Immature natural killer cell (primary cell): ENCODE measurements around the gene GP1BB. TPM values are rescaled to one million over a fixed set of nuclear protein-coding genes. Genes with fewer than 3 reads are reported as not detected.
"Not testable (repeated sequence)": the region's sequence is repeated elsewhere in the genome, so short reads cannot be mapped to it uniquely, and the experiment has no call there.

Source experiments
- DNase-seq, 3 donors: peaks; one replicate each; pipeline ENCODE4 v3.0.0; 2022; ENCODE audit warnings: mixed read lengths in 1 of 3
- H3K27ac Mint-ChIP-seq, 6 donors: one replicate each; pipeline ENCODE4 v1.8.0; 2020; ENCODE audit warnings: mixed read lengths in 6 of 6, mild to moderate bottlenecking in 5 of 6, inconsistent platforms in 4 of 6, moderate library complexity in 3 of 6
- H3K27me3 Mint-ChIP-seq, 3 donors: one replicate each; pipeline ENCODE4 v1.8.0; 2020 to 2021; ENCODE audit warnings: low read depth in 3 of 3, mild to moderate bottlenecking in 3 of 3, mixed read lengths in 3 of 3, moderate library complexity in 3 of 3, inconsistent platforms in 1 of 3
- H3K36me3 Mint-ChIP-seq, 3 donors: one replicate each; pipeline ENCODE4 v1.8.0; 2020; ENCODE audit warnings: mixed read lengths in 3 of 3, inconsistent platforms in 2 of 3, mild to moderate bottlenecking in 2 of 3
- H3K4me1 Mint-ChIP-seq, 2 donors: one replicate each; pipeline ENCODE4 v1.8.0; 2020; ENCODE audit warnings: inconsistent platforms in 2 of 2, mild to moderate bottlenecking in 2 of 2, mixed read lengths in 2 of 2, moderate library complexity in 1 of 2
- H3K4me3 Mint-ChIP-seq, 5 donors: one replicate each; pipeline ENCODE4 v1.8.0; 2020; ENCODE audit warnings: mild to moderate bottlenecking in 5 of 5, mixed read lengths in 5 of 5, inconsistent platforms in 3 of 5, moderate library complexity in 3 of 5
- H3K9me3 Mint-ChIP-seq, 6 donors: one replicate each; pipeline ENCODE4 v1.8.0; 2020; ENCODE audit warnings: mild to moderate bottlenecking in 6 of 6, mixed read lengths in 6 of 6, inconsistent platforms in 4 of 6, moderate library complexity in 3 of 6
- polyA plus RNA-seq, 3 donors: library from polyadenylated mRNA; unstranded; fragments of 300-500 nt; fragmentation: Illumina TruSeq; gene quantifications; one replicate each; pipeline ENCODE4 v1.2.3, GENCODE V29; 2021

Gene GP1BB
- polyA plus RNA-seq, 3 donors from 2014 or later = 0.53 to 10.1 (median 0.95) TPM

- Mint-ChIP-seq H3K36me3 (no peaks in the 10 kb centered on the region), H3K27ac (no peak overlapping the region), H3K27me3 (peaks cover 0 to 5% (median 2%) of the 10 kb centered on the region in 3 donors), H3K9me3 (peaks cover 0 to 2% (median 0%) of the 10 kb centered on the region in 6 donors), H3K4me1 (no peaks in the 10 kb centered on the region), H3K4me3 (no peak overlapping the region)
- DNase-seq = no peak
These were observed 35.6 kb upstream of the GP1BB start for GRCh38 chr22:19687561-19688300.

- no peak for DNase-seq
- H3K4me3 Mint-ChIP-seq = no peak overlapping the region
- peaks cover 0 to 3% (median 2%) of the 10 kb centered on the region in 3 donors for H3K27me3 Mint-ChIP-seq
- H3K4me1 Mint-ChIP-seq = no peaks in the 10 kb centered on the region
- H3K36me3 Mint-ChIP-seq = no peaks in the 10 kb centered on the region
- peaks cover 0 to 2% (median 0%) of the 10 kb centered on the region in 6 donors for H3K9me3 Mint-ChIP-seq
- H3K27ac Mint-ChIP-seq = no peak overlapping the region
These were observed 34.7 kb upstream of the GP1BB start for GRCh38 chr22:19688301-19689290.

GRCh38 chr22:19689408-19689807 lies 33.9 kb upstream of the GP1BB start:
- Mint-ChIP-seq H3K4me3 (no peak overlapping the region), H3K9me3 (peaks cover 0 to 2% (median 0%) of the 10 kb centered on the region in 6 donors), H3K4me1 (no peaks in the 10 kb centered on the region), H3K27ac (no peak overlapping the region), H3K27me3 (peaks cover 0 to 3% (median 2%) of the 10 kb centered on the region in 3 donors), H3K36me3 (no peaks in the 10 kb centered on the region)
- DNase-seq = no peak

GRCh38 chr22:19691007-19691720 lies 32.2 kb upstream of the GP1BB start:
- Mint-ChIP-seq H3K27ac (no peak overlapping the region), H3K36me3 (no peaks in the 10 kb centered on the region)

GRCh38 chr22:19691721-19692341 lies 31.5 kb upstream of the GP1BB start:
- peaks cover 0 to 3% (median 2%) of the 10 kb centered on the region in 3 donors for H3K27me3 Mint-ChIP-seq
- H3K27ac Mint-ChIP-seq = no peak overlapping the region
- no peak overlapping the region for H3K4me3 Mint-ChIP-seq
- DNase-seq = no peak
- H3K4me1 Mint-ChIP-seq = no peaks in the 10 kb centered on the region
- H3K9me3 Mint-ChIP-seq = peaks cover 0 to 2% (median 0%) of the 10 kb centered on the region in 6 donors
- H3K36me3 Mint-ChIP-seq = no peaks in the 10 kb centered on the region

More at GRCh38 chr22:19691007-19691720, 32.2 kb upstream of the GP1BB start:
- DNase-seq = no peak
- Mint-ChIP-seq H3K4me3 (no peak overlapping the region), H3K27me3 (peaks cover 0 to 3% (median 2%) of the 10 kb centered on the region in 3 donors), H3K4me1 (no peaks in the 10 kb centered on the region), H3K9me3 (peaks cover 0 to 2% (median 0%) of the 10 kb centered on the region in 6 donors)

- H3K4me3 Mint-ChIP-seq = no peak overlapping the region
- H3K27ac Mint-ChIP-seq = no peak overlapping the region
- no peaks in the 10 kb centered on the region for H3K4me1 Mint-ChIP-seq
- peaks cover 0 to 2% (median 0%) of the 10 kb centered on the region in 6 donors for H3K9me3 Mint-ChIP-seq
- H3K27me3 Mint-ChIP-seq = peaks cover 0 to 3% (median 2%) of the 10 kb centered on the region in 3 donors
- H3K36me3 Mint-ChIP-seq = no peaks in the 10 kb centered on the region
- DNase-seq = no peak
These were observed 29.8 kb upstream of the GP1BB start for GRCh38 chr22:19693581-19693980.

GRCh38 chr22:19693981-19694670 lies 29.2 kb upstream of the GP1BB start:
- H3K9me3 Mint-ChIP-seq = peaks cover 0 to 2% (median 0%) of the 10 kb centered on the region in 6 donors
- H3K4me1 Mint-ChIP-seq = no peaks in the 10 kb centered on the region
- DNase-seq = no peak
- no peak overlapping the region for H3K27ac Mint-ChIP-seq
- H3K27me3 Mint-ChIP-seq = peaks cover 0 to 3% (median 2%) of the 10 kb centered on the region in 3 donors
- no peaks in the 10 kb centered on the region for H3K36me3 Mint-ChIP-seq
- no peak overlapping the region for H3K4me3 Mint-ChIP-seq

GRCh38 chr22:19694696-19695095 lies 28.6 kb upstream of the GP1BB start:
- H3K27me3 Mint-ChIP-seq = peaks cover 0 to 3% (median 2%) of the 10 kb centered on the region in 3 donors
- no peaks in the 10 kb centered on the region for H3K36me3 Mint-ChIP-seq
- no peaks in the 10 kb centered on the region for H3K4me1 Mint-ChIP-seq
- peaks cover 0 to 2% (median 0%) of the 10 kb centered on the region in 6 donors for H3K9me3 Mint-ChIP-seq
- H3K27ac Mint-ChIP-seq = no peak overlapping the region
- no peak for DNase-seq
- H3K4me3 Mint-ChIP-seq = no peak overlapping the region

- no peaks in the 10 kb centered on the region for H3K4me1 Mint-ChIP-seq
- no peak overlapping the region for H3K4me3 Mint-ChIP-seq
- no peak for DNase-seq
- H3K36me3 Mint-ChIP-seq = no peaks in the 10 kb centered on the region
- no peaks in the 10 kb centered on the region for H3K9me3 Mint-ChIP-seq
- peaks cover 0 to 4% (median 0%) of the 10 kb centered on the region in 3 donors for H3K27me3 Mint-ChIP-seq
- H3K27ac Mint-ChIP-seq = no peak overlapping the region
These were observed 26.6 kb upstream of the GP1BB start for GRCh38 chr22:19696504-19697276.

- not testable (repeated sequence) for H3K36me3 Mint-ChIP-seq, H3K9me3 Mint-ChIP-seq, H3K27ac Mint-ChIP-seq, H3K4me1 Mint-ChIP-seq, DNase-seq, H3K4me3 Mint-ChIP-seq, H3K27me3 Mint-ChIP-seq
These were observed 25.5 kb upstream of the GP1BB start for GRCh38 chr22:19697871-19698270.

GRCh38 chr22:19700790-19701419 lies 22.4 kb upstream of the GP1BB start:
- H3K4me1 Mint-ChIP-seq = no peaks in the 10 kb centered on the region
- peaks cover 0 to 5% (median 2%) of the 10 kb centered on the region in 3 donors for H3K27me3 Mint-ChIP-seq
- no peak for DNase-seq
- H3K4me3 Mint-ChIP-seq = no peak overlapping the region
- H3K36me3 Mint-ChIP-seq = no peaks in the 10 kb centered on the region
- no peak overlapping the region for H3K27ac Mint-ChIP-seq
- no peaks in the 10 kb centered on the region for H3K9me3 Mint-ChIP-seq
